Body of pancreas (tissue), 4 donors: ENCODE measurements around the gene KIF1A. TPM values are rescaled to one million over a fixed set of nuclear protein-coding genes. Genes with fewer than 3 reads are reported as not detected.
"Not testable (repeated sequence)": the region's sequence is repeated elsewhere in the genome, so short reads cannot be mapped to it uniquely, and the experiment has no call there.

Experiments
- ATAC-seq: fragments of 150-250 bp; one replicate; pipeline ENCODE4 v1.9.1; 2016
- DNase-seq, 4 donors: peaks; one replicate each; pipeline ENCODE4 v3.0.0-alpha.2; 2019
- H3K27ac ChIP-seq, 4 donors: fragments of 200-600 bp; sonication (generic); 1 replicate in 3 of 4; 2 replicates in 1 of 4; pipeline versions ENCODE4 v1.5.1 to v1.6.1; 2016 to 2019; ENCODE audit warnings: mild to moderate bottlenecking in 1 of 4, mixed read lengths in 1 of 4, moderate library complexity in 1 of 4
- H3K27me3 ChIP-seq, 2 donors: fragments of 200-600 bp; sonication (generic); one replicate each; pipeline ENCODE4 v1.6.0; 2016; ENCODE audit warnings: mild to moderate bottlenecking in 1 of 2
- H3K36me3 ChIP-seq, 2 donors: fragments of 200-600 bp; sonication (generic); replicated peaks in 1 of 2; 2 replicates each; pipeline ENCODE4 v1.5.1; 2016; ENCODE audit warnings: low read depth in 2 of 2; ENCODE audit not compliant: insufficient read depth in 1 of 2
- H3K4me1 ChIP-seq: fragments of 200-600 bp; sonication (generic); one replicate; pipeline ENCODE4 v1.6.0; 2016
- H3K4me3 ChIP-seq, 2 donors: fragments of 200-600 bp; sonication (generic); 1 replicate in 1 of 2; 2 replicates in 1 of 2; pipeline ENCODE4 v1.5.1; 2016 to 2019
- H3K9me3 ChIP-seq, 3 donors: fragments of 200-600 bp; sonication (generic); 1 replicate in 2 of 3; 2 replicates in 1 of 3; pipeline ENCODE4 v1.5.1; 2016
- CTCF ChIP-seq, 7 experiments: fragments of 450-650 bp in 4 of 7; fragments of 200-600 bp in 3 of 7; sonication (generic) in 3 of 7; IDR thresholded peaks; one replicate each; pipeline ENCODE4 v1.5.1; 2016 to 2019; ENCODE audit warnings: antibody characterized with exemption in 7 of 7
- POLR2A ChIP-seq, 3 donors: fragments of 450-650 bp; IDR thresholded peaks; one replicate each; pipeline ENCODE4 v1.6.1; 2016; ENCODE audit warnings: antibody characterized with exemption in 3 of 3, mild to moderate bottlenecking in 2 of 3
- WGBS, 2 donors: methylation state at CpG; one replicate each; pipeline ENCODE4 v1.1.5; 2017; 5-methylcytosine and 5-hydroxymethylcytosine counted together
- intact Hi-C: fragments of 100-400 bp; cut with DNase I; formaldehyde crosslinking; loops from one replicate; pipeline ENCODE4 v1.15.1; 2023
- total RNA-seq, 2 donors: library from RNA; depleted of rRNA; stranded (reverse); fragments of >200 nt; gene quantifications; one replicate each; pipeline ENCODE4 v1.1.0, GENCODE V29; 2016

The KIF1A gene
- total RNA-seq, 2 donors from 2014 or later = 51.9 to 79.1 TPM

GRCh38 chr2:240698852-240699561 lies 121.0 kb downstream of the KIF1A start:
- 20% methylated on average over 5 of the region's 33 CpGs; no CpG with 5 or more reads in 1 of the 2 donors for WGBS, 2 donors

GRCh38 chr2:240696469-240696868 lies 123.5 kb downstream of the KIF1A start:
- H3K27ac ChIP-seq, H3K4me3 ChIP-seq, H3K27me3 ChIP-seq, ATAC-seq, intact Hi-C loops, DNase-seq, H3K4me1 ChIP-seq, H3K36me3 ChIP-seq, H3K9me3 ChIP-seq: not testable (repeated sequence)
- WGBS, 2 donors = 60 to 75% methylated on average over 2 to 7 of the region's 13 CpGs

More at GRCh38 chr2:240698852-240699561, 121.0 kb downstream of the KIF1A start:
- H3K27ac ChIP-seq, H3K27me3 ChIP-seq, H3K9me3 ChIP-seq, intact Hi-C loops, H3K36me3 ChIP-seq, H3K4me3 ChIP-seq: not testable (repeated sequence)
- DNase-seq = peak in 2 of 4 donors; percentile 11 to 16
- ATAC-seq = peak; percentile 81
- peaks cover 11% of the 10 kb centered on the region for H3K4me1 ChIP-seq

- H3K36me3 ChIP-seq, intact Hi-C loops, H3K27me3 ChIP-seq, ATAC-seq, H3K4me1 ChIP-seq, H3K27ac ChIP-seq, DNase-seq, H3K4me3 ChIP-seq, H3K9me3 ChIP-seq: not testable (repeated sequence)
- WGBS, 2 donors = no CpG with 5 or more reads among the region's 19 CpGs
Observed at GRCh38 chr2:240695593-240695992, 124.4 kb downstream of the KIF1A start.

GRCh38 chr2:240694304-240694703 lies 125.7 kb downstream of the KIF1A start:
- intact Hi-C loops, H3K27ac ChIP-seq, H3K27me3 ChIP-seq, DNase-seq, ATAC-seq, H3K4me3 ChIP-seq, H3K9me3 ChIP-seq, H3K36me3 ChIP-seq: not testable (repeated sequence)
- H3K4me1 ChIP-seq = peaks cover 17% of the 10 kb centered on the region
- no CpG with 5 or more reads among the region's 12 CpGs for WGBS, 2 donors

- H3K36me3 ChIP-seq, H3K9me3 ChIP-seq, intact Hi-C loops, H3K27me3 ChIP-seq, ATAC-seq, H3K4me3 ChIP-seq: not testable (repeated sequence)
- Histone ChIP-seq H3K27ac (peak overlapping the region in 1 of 4 donors; percentile 25), H3K4me1 (peaks cover 23% of the 10 kb centered on the region)
- 36% methylated on average over 19 of the region's 34 CpGs; no CpG with 5 or more reads in 1 of the 2 donors for WGBS, 2 donors
- peak in 1 of 4 donors; percentile 12 for DNase-seq
Observed at GRCh38 chr2:240692583-240693561, 127.1 kb downstream of the KIF1A start.

GRCh38 chr2:240691631-240692420 lies 128.2 kb downstream of the KIF1A start, which contains the start of gene AQP12A:
AQP12A (plus strand) TSS chr2:240691866; CDS start chr2:240691914, 48 bp downstream.
- TF ChIP-seq CTCF (IDR thresholded peaks at IDR 0.05) (peak in 1 of 7 experiments; percentile 7), POLR2A (IDR thresholded peaks at IDR 0.05) (peak in 1 of 3 donors; percentile 32)
- H3K9me3 ChIP-seq = not testable (repeated sequence)
- DNase-seq = peak; percentile 75 to 90 (median 84)

More at GRCh38 chr2:240691631-240692420, 128.2 kb downstream of the KIF1A start, which contains the start of gene AQP12A:
- H3K27ac ChIP-seq = peak within 1 kb of the TSS in 3 of 4 donors; percentile 84 to 89 (median 89)
- ATAC-seq = peak; percentile 83
- WGBS, 2 donors = 43% methylated on average over 15 to 23 of the region's 37 CpGs
- H3K4me3 ChIP-seq, intact Hi-C loops, H3K36me3 ChIP-seq, H3K27me3 ChIP-seq: not testable (repeated sequence)
- H3K4me1 ChIP-seq = peaks cover 25% of the 10 kb centered on the region
